Thyroid gland (tissue), 4 donors: ENCODE data around the gene FSTL4. TPM values are rescaled to one million over a fixed set of nuclear protein-coding genes. Genes with fewer than 3 reads are reported as not detected.

Experiments used
- DNase-seq, 2 donors: peaks; one replicate each; pipeline ENCODE4 v3.0.0-alpha.2; 2019
- H3K27ac ChIP-seq, 3 donors: fragments of 200-600 bp; sonication (generic); 1 replicate in 2 of 3; 2 replicates in 1 of 3; pipeline ENCODE4 v1.5.1; 2016 to 2019; ENCODE audit warnings: mild to moderate bottlenecking in 1 of 3, moderate library complexity in 1 of 3
- H3K27me3 ChIP-seq: fragments of 200-600 bp; sonication (generic); one replicate; pipeline ENCODE4 v1.5.1; 2019
- H3K36me3 ChIP-seq, 2 donors: fragments of 200-600 bp; sonication (generic); one replicate each; pipeline ENCODE4 v1.5.1; 2016 to 2019
- H3K4me1 ChIP-seq, 2 donors: fragments of 200-600 bp; sonication (generic); one replicate each; pipeline ENCODE4 v1.5.1; 2017 to 2019
- H3K4me3 ChIP-seq, 3 donors: fragments of 200-600 bp; sonication (generic); replicated peaks in 1 of 3; 1 replicate in 2 of 3; 2 replicates in 1 of 3; pipeline ENCODE4 v1.5.1; 2016; ENCODE audit warnings: mild to moderate bottlenecking in 1 of 3
- H3K9me3 ChIP-seq: fragments of 200-600 bp; sonication (generic); one replicate; pipeline ENCODE4 v1.5.1; 2017
- POLR2A ChIP-seq, 2 donors: fragments of 450-650 bp; IDR thresholded peaks; one replicate each; pipeline ENCODE4 v1.6.1; 2017; ENCODE audit warnings: antibody characterized with exemption in 2 of 2, mild to moderate bottlenecking in 2 of 2, moderate library complexity in 1 of 2
- WGBS, 2 donors: methylation state at CpG; one replicate each; pipeline ENCODE4 v1.1.5; 2017; 5-methylcytosine and 5-hydroxymethylcytosine counted together
- intact Hi-C: fragments of 100-400 bp; cut with DNase I; formaldehyde crosslinking; loops from one replicate; pipeline ENCODE4 v1.15.1; 2023
- total RNA-seq, 4 donors: library from RNA; depleted of rRNA; stranded (reverse); fragments of >200 nt; gene quantifications; one replicate each; pipeline ENCODE4 v1.2.3, GENCODE V29; 2016
- TF ChIP-seq, protein P1 (sequence below), 6 experiments: fragments of 200-600 bp in 3 of 6; fragments of 450-650 bp in 3 of 6; sonication (generic) in 3 of 6; IDR thresholded peaks; one replicate each; pipeline ENCODE4 v1.5.1; 2016 to 2019; ENCODE audit warnings: antibody characterized with exemption in 6 of 6, mild to moderate bottlenecking in 2 of 6, inconsistent platforms in 1 of 6, moderate library complexity in 1 of 6

The FSTL4 gene
- total RNA-seq, 4 donors from 2014 or later = 0.10 to 0.13 TPM; not detected in 2

DNA sequence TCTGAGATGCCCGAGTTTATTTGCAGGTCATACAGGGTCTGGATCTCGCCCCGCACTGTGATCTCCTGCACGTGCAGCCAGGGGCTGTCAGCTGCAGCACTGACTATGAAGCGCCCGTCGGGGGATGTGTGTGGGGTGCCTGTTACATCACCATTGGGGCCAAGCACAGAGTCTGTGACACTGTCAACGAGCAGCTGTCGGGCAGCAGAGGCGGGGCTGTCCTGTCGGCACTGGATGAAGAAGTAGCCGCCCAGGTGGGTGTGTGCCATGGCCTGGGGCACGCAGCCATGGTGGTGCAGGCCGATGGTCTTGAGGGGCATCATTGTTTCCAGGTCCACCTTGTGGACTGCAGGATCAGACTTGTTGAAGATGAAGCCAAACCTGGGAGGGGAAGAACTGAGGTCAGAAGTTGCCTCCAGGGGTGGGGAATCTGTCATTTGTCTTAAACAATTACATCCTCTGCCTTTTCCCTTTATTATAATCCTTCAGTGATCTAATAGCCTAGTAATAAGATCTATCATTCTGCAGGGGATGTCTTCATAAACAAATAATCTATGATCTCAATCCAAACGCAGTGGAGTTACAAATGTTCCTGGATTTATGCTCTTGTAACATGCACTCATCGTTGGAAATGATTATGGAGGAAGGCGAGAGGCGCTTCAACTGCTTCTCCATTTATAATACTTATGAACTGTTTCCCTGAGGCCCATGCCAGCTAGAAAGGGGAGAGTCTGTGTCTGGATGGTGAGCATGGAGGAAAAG is 412.7 kb downstream of the FSTL4 start:
- DNase-seq = no peak
- Histone ChIP-seq H3K27ac (no peak overlapping the region), H3K36me3 (no peaks in the 10 kb centered on the region), H3K27me3 (no peaks in the 10 kb centered on the region), H3K4me1 (peaks cover 0 to 8% of the 10 kb centered on the region in 2 donors), H3K9me3 (no peaks in the 10 kb centered on the region), H3K4me3 (no peak overlapping the region)
- no peak for TF ChIP-seq POLR2A (IDR thresholded peaks at IDR 0.05)
- TF ChIP-seq, protein P1, sequence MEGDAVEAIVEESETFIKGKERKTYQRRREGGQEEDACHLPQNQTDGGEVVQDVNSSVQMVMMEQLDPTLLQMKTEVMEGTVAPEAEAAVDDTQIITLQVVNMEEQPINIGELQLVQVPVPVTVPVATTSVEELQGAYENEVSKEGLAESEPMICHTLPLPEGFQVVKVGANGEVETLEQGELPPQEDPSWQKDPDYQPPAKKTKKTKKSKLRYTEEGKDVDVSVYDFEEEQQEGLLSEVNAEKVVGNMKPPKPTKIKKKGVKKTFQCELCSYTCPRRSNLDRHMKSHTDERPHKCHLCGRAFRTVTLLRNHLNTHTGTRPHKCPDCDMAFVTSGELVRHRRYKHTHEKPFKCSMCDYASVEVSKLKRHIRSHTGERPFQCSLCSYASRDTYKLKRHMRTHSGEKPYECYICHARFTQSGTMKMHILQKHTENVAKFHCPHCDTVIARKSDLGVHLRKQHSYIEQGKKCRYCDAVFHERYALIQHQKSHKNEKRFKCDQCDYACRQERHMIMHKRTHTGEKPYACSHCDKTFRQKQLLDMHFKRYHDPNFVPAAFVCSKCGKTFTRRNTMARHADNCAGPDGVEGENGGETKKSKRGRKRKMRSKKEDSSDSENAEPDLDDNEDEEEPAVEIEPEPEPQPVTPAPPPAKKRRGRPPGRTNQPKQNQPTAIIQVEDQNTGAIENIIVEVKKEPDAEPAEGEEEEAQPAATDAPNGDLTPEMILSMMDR (IDR thresholded peaks at IDR 0.05) = no peak
- 67 to 69% methylated on average over 13 to 17 of the region's 18 CpGs for WGBS, 2 donors
- intact Hi-C loops = no loop called here

DNA sequence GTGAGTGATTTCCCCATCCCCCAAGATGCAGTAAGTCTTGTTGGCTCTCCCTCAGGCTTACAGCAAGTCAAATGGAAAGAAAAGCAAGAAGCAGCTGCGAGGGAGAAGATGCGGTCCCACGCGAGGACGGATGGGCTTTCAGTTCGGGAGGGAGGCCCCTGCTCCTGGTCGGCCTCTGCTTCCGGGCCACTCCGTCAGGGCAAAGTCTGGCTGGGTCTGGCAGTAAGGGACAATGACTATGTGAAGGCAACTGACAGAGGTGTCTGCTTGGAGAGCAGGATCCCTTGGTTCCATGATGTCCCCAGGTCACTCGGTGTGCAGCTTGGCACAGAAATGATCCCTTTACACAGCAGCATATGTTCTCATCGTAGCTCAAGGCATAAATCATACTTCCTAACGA is 413.8 kb downstream of the FSTL4 start:
- Histone ChIP-seq H3K36me3 (no peaks in the 10 kb centered on the region), H3K27me3 (no peaks in the 10 kb centered on the region), H3K4me3 (no peak overlapping the region), H3K9me3 (no peaks in the 10 kb centered on the region), H3K4me1 (peaks cover 0 to 8% of the 10 kb centered on the region in 2 donors), H3K27ac (no peak overlapping the region)
- intact Hi-C loops = no loop called here
- 90 to 91% methylated on average over 12 of the region's 12 CpGs for WGBS, 2 donors
- TF ChIP-seq, protein P1 (IDR thresholded peaks at IDR 0.05) = no peak
- TF ChIP-seq POLR2A (IDR thresholded peaks at IDR 0.05) = no peak
- no peak for DNase-seq

DNA sequence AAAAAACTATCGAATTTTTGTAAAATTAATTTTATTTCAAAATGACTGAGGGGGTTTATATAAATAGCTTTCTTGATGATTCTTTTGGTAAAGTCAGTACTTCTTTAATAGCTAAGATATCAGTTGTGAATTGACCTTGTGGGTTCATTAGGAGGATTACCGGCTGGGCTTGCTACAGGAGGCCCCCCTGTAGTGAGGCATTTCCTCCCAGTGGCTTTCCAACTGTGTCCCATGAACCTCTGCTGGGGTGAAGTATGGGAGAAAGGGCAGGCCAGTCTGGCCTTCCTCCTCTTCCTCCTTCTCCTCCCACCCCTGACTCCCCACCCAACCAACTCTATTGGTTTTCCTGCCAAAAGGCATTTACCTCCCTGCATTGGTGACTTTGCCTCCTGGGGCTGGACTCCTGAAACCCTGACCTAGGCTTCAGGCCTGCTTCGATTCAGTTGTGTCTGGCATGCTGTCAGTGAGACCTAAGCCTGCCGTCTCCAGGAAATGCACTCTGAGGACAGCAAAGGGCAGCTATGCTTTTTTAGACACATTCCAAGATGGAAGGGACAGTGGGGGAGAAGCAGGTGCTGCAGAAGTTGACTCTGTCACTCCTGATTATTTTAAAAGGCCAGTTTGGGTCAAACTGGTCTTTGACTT is 415.8 kb downstream of the FSTL4 start:
- TF ChIP-seq, protein P1 (IDR thresholded peaks at IDR 0.05) = no peak
- no peak for TF ChIP-seq POLR2A (IDR thresholded peaks at IDR 0.05)
- Histone ChIP-seq H3K9me3 (no peaks in the 10 kb centered on the region), H3K27ac (no peak overlapping the region), H3K4me3 (no peak overlapping the region), H3K36me3 (no peaks in the 10 kb centered on the region), H3K27me3 (no peaks in the 10 kb centered on the region), H3K4me1 (peaks cover 0 to 8% of the 10 kb centered on the region in 2 donors)
- 50 to 54% methylated on average over 4 of the region's 4 CpGs for WGBS, 2 donors
- peak; percentile 13 to 26 for DNase-seq
- intact Hi-C loops = no loop called here

DNA sequence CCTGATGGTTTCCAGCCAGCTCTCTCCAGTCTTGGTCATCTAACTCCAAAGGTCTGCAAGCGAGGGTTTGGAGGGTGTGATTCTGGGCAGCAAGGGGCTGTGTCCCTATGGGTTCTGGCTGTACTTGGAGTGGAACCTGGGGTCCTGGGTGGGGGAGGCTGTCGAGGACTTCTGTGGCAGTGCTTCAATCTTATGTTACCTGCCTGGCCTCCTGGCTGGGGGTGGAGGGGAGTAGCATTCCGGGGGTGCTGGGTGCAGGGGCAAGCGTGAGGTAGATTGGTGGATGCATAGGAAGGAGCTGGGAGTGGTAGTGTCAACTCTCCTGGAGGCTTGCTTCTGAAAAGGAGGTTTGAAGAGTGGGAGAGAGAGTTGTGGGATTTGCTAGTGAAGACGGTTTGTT is 417.1 kb downstream of the FSTL4 start:
- no peak for DNase-seq
- Histone ChIP-seq H3K36me3 (no peaks in the 10 kb centered on the region), H3K27ac (no peak overlapping the region), H3K4me1 (peaks cover 0 to 8% of the 10 kb centered on the region in 2 donors), H3K27me3 (no peaks in the 10 kb centered on the region), H3K4me3 (no peak overlapping the region), H3K9me3 (no peaks in the 10 kb centered on the region)
- TF ChIP-seq, protein P1 (IDR thresholded peaks at IDR 0.05) = no peak
- no peak for TF ChIP-seq POLR2A (IDR thresholded peaks at IDR 0.05)
- intact Hi-C loops = no loop called here
- WGBS, 2 donors = 88 to 91% methylated on average over 5 of the region's 5 CpGs

DNA sequence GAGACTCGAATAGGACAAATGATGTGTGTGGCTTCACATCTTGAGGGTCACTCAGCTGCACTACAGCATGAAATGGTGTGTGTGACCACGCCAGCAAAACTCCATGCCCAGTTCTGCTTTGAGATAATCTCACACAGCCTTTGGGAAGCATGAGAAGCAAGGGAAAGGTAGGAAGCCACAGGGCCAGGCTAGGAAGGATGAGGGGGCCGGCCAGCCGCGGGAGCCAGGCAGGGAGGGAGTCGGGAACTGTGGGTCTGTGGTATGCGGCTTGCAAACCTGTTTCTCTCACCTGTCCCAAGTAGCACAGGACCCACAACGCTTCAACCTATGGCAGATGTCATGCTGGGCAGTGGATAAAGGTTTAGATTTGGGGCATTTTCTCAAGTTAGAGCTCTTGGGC is 418.5 kb downstream of the FSTL4 start:
- Histone ChIP-seq H3K9me3 (no peaks in the 10 kb centered on the region), H3K4me3 (no peak overlapping the region), H3K27ac (no peak overlapping the region), H3K27me3 (no peaks in the 10 kb centered on the region), H3K36me3 (no peaks in the 10 kb centered on the region), H3K4me1 (peaks cover 0 to 8% of the 10 kb centered on the region in 2 donors)
- WGBS, 2 donors = 62 to 64% methylated on average over 8 of the region's 8 CpGs
- no peak for DNase-seq
- intact Hi-C loops = no loop called here
- no peak for TF ChIP-seq POLR2A (IDR thresholded peaks at IDR 0.05)
- TF ChIP-seq, protein P1 (IDR thresholded peaks at IDR 0.05) = no peak
